Measurements from ENCODE around the gene ZNF143. TPM values are rescaled to one million over a fixed set of nuclear protein-coding genes. Genes with fewer than 3 reads are reported as not detected.

The ZNF143 gene
- total and polyA plus RNA-seq, 2 of the 13 experiments (the other 11 are each of a cell fraction or from before 2014, with no cell fraction given), result 22.4 to 35.6 TPM

DNA sequence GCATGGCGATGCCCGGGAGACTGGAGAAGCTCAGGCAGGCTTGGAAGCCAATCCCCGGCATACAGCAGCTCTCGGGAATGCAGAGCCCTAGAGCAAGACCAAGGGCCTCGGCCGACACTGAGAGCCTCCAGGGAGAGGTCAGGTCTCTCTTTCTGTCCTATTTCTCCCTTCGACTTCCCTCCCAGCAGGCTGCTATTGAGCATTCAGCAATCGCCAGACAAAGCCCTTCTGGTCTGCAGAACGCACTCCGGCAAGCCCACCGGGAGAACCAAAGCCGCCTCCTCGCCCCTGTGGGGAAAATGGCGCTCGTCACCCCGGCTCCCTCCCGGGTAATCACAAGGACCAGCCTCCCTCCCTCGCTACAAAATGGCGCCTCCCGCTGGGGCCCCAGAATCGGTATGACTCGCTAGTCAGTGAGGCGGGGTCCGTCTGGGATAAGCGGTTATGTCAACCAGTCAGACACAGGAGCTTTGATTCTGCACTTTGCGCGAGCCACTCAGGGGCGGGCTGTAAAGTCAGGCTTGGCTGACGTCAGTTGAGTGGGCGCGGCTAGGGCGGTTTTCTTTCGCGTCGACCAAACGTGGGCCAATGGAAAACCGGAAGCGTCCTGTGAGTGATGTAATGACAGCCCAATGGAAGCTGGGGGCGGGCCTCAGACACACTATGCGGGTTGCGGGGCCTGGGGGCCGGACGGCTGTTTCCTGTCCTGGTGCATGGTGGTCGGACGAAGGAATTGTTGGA, at the start of gene ZNF143 (continued):
- no peak for TF ChIP-seq ZNF646 (CRISPR knock-in tag; IDR thresholded peaks at IDR 0.05)
- TF ChIP-seq ARNT2 (CRISPR knock-in tag; IDR thresholded peaks at IDR 0.05; ENCODE audit: low read depth), result 0 out of 2 replicates have a peak, but pooled peaks have one; percentile 14
- no peak for TF ChIP-seq ZNF780A (CRISPR knock-in tag; IDR thresholded peaks at IDR 0.05)
- no peak for TF ChIP-seq GLI4 (CRISPR knock-in tag; IDR thresholded peaks at IDR 0.05; ENCODE audit: borderline replicate concordance)
- TF ChIP-seq ZNF17 (CRISPR knock-in tag; IDR thresholded peaks at IDR 0.05), result no peak
- peak; percentile 81; the same call in 1 of the 2 replicates for TF ChIP-seq ZSCAN9 (CRISPR knock-in tag; IDR thresholded peaks at IDR 0.05; ENCODE audit: borderline replicate concordance)
- peak; percentile 87 for TF ChIP-seq ZNF878 (CRISPR knock-in tag; IDR thresholded peaks at IDR 0.05)
- TF ChIP-seq, protein P1, sequence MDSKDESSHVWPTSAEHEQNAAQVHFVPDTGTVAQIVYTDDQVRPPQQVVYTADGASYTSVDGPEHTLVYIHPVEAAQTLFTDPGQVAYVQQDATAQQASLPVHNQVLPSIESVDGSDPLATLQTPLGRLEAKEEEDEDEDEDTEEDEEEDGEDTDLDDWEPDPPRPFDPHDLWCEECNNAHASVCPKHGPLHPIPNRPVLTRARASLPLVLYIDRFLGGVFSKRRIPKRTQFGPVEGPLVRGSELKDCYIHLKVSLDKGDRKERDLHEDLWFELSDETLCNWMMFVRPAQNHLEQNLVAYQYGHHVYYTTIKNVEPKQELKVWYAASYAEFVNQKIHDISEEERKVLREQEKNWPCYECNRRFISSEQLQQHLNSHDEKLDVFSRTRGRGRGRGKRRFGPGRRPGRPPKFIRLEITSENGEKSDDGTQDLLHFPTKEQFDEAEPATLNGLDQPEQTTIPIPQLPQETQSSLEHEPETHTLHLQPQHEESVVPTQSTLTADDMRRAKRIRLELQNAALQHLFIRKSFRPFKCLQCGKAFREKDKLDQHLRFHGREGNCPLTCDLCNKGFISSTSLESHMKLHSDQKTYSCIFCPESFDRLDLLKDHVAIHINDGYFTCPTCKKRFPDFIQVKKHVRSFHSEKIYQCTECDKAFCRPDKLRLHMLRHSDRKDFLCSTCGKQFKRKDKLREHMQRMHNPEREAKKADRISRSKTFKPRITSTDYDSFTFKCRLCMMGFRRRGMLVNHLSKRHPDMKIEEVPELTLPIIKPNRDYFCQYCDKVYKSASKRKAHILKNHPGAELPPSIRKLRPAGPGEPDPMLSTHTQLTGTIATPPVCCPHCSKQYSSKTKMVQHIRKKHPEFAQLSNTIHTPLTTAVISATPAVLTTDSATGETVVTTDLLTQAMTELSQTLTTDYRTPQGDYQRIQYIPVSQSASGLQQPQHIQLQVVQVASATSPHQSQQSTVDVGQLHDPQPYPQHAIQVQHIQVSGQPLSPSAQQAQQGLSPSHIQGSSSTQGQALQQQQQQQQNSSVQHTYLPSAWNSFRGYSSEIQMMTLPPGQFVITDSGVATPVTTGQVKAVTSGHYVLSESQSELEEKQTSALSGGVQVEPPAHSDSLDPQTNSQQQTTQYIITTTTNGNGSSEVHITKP (CRISPR knock-in tag; IDR thresholded peaks at IDR 0.05; ENCODE audit: low read depth), result peak; percentile 76
- no peak for TF ChIP-seq ARID3A (IDR thresholded peaks at IDR 0.05; ENCODE audit: low read depth, low read length)
- TF ChIP-seq SP1 (IDR thresholded peaks at IDR 0.05), result peak; percentile 94
- peak; percentile 99 for TF ChIP-seq SP1 (CRISPR knock-in tag; IDR thresholded peaks at IDR 0.05)
- no peak for TF ChIP-seq ZNF430 (CRISPR knock-in tag; IDR thresholded peaks at IDR 0.05)
- TF ChIP-seq POLR2A (IDR thresholded peaks at IDR 0.05; ENCODE audit: insufficient read depth in 1 of 2, low read depth in 2 of 2, low read length in 2 of 2), result peak; percentile 81 to 87
- TF ChIP-seq ZNF792 (CRISPR knock-in tag; IDR thresholded peaks at IDR 0.05), result 0 out of 2 replicates have a peak, but pooled peaks have one; percentile 39
- no peak for TF ChIP-seq ZBTB20 (CRISPR knock-in tag; IDR thresholded peaks at IDR 0.05; ENCODE audit: borderline replicate concordance, low read depth)
- TF ChIP-seq EP300 (IDR thresholded peaks at IDR 0.05; ENCODE audit: low read depth in 2 of 2, low read length in 2 of 2), result peak; percentile 12 to 15; a peak in 3 of 4 replicates
- TF ChIP-seq EP300 (CRISPR knock-in tag; IDR thresholded peaks at IDR 0.05; ENCODE audit: borderline replicate concordance), result no peak
- TF ChIP-seq ZNF724P (CRISPR knock-in tag; IDR thresholded peaks at IDR 0.05; ENCODE audit: borderline replicate concordance), result no peak
- TF ChIP-seq FOXJ3 (CRISPR knock-in tag; IDR thresholded peaks at IDR 0.05; ENCODE audit: borderline replicate concordance), result no peak
